GM12878 (cell line): ENCODE data around the gene N4BP2. TPM values are rescaled to one million over a fixed set of nuclear protein-coding genes. Genes with fewer than 3 reads are reported as not detected.
A peak's percentile ranks its signal among the peaks of the same experiment; 100 is the strongest.

Experiments used
- BACH1 ChIP-seq: fragments of 450-650 bp; IDR thresholded peaks from 2 replicates; pipeline ENCODE4 v1.6.1; 2017; ENCODE audit warnings: mild to moderate bottlenecking, borderline replicate concordance
- BCL11A ChIP-seq: IDR thresholded peaks from 2 replicates; pipeline ENCODE4 v1.6.1; 2011; ENCODE audit warnings: low read depth, low read length
- CHD2 ChIP-seq: IDR thresholded peaks from 2 replicates; pipeline ENCODE4 v1.6.1; 2011; ENCODE audit warnings: low read depth, low read length, improper control_type of control experiment, borderline replicate concordance
- CREB1 ChIP-seq: IDR thresholded peaks from 2 replicates; pipeline ENCODE4 v1.6.1; 2012; ENCODE audit warnings: low read depth, mild to moderate bottlenecking, inconsistent platforms
- EP300 ChIP-seq, 2 experiments: fragments of 150-350 bp in 1 of 2; IDR thresholded peaks; 2 replicates each; pipeline ENCODE4 v1.6.1; 2011 to 2012; ENCODE audit warnings: low read depth in 2 of 2, low read length in 2 of 2, borderline replicate concordance in 1 of 2, improper control_type of control experiment in 1 of 2, inconsistent platforms in 1 of 2; ENCODE audit not compliant: control insufficient read depth in 1 of 2
- IKZF2 ChIP-seq, 2 experiments: fragments of 450-650 bp; IDR thresholded peaks; 2 replicates each; pipeline ENCODE4 v1.6.1; 2017; ENCODE audit warnings: mild to moderate bottlenecking in 2 of 2, moderate library complexity in 2 of 2
- JUNB ChIP-seq: IDR thresholded peaks from 2 replicates; pipeline ENCODE4 v1.6.1; 2016; ENCODE audit warnings: antibody characterized with exemption, mild to moderate bottlenecking
- MEF2A ChIP-seq: IDR thresholded peaks from 2 replicates; pipeline ENCODE4 v1.6.1; 2011; ENCODE audit warnings: low read depth, mild to moderate bottlenecking, low read length, moderate library complexity; ENCODE audit not compliant: insufficient read depth
- MEF2B ChIP-seq: fragments of 450-650 bp; IDR thresholded peaks from 2 replicates; pipeline ENCODE4 v1.6.1; 2018; ENCODE audit warnings: mild to moderate bottlenecking, moderate library complexity; ENCODE audit not compliant: partially characterized antibody, poor library complexity, severe bottlenecking
- NFIC ChIP-seq: IDR thresholded peaks from 2 replicates; pipeline ENCODE4 v1.6.1; 2012; ENCODE audit warnings: low read depth, mild to moderate bottlenecking, inconsistent platforms, low read length, moderate library complexity
- RUNX3 ChIP-seq: IDR thresholded peaks from 2 replicates; pipeline ENCODE4 v1.6.1; 2012; ENCODE audit warnings: low read length, inconsistent platforms
- polyA plus RNA-seq, 11 experiments: library from polyadenylated mRNA; depleted of rRNA in 4 of 11; unstranded in 6 of 11; stranded (reverse) in 5 of 11; fragments of >200 nt; fragmentation: Nextera tagmentation in 4 of 11; fragmentation: Illumina TruSeq in 1 of 11; extraction: Ambion mirVana in 4 of 11; extraction: Trizol in 1 of 11; gene quantifications; 1 replicate in 1 of 11; 2 replicates in 10 of 11; pipeline versions ENCODE4 v1.2.1 to v1.2.3, GENCODE V29; 2011 to 2016; ENCODE audit warnings: inconsistent platforms in 2 of 11, missing spikeins in 2 of 11, low read depth in 1 of 11
- total RNA-seq, 4 experiments: library from RNA; depleted of rRNA in 3 of 4; stranded (reverse); fragments of >200 nt in 3 of 4; fragmentation: Illumina TruSeq in 1 of 4; extraction: Trizol in 1 of 4; gene quantifications; 2 replicates each; pipeline versions ENCODE4 v1.2.1 to v1.2.3, GENCODE V29; 2013 to 2021

Gene N4BP2
- total and polyA plus RNA-seq, 10 of the 15 experiments (the other 5 are each of a cell fraction or from before 2014, with no cell fraction given), result 2.3 to 18.7 (median 10.0) TPM

GRCh38 chr4:40183615-40184411 is 127.2 kb downstream of the N4BP2 start (continued):
- TF ChIP-seq NFIC (peak; percentile 82), BACH1 (no peak), JUNB (peak; percentile 33; the same call in 1 of the 2 replicates), IKZF2 (IDR thresholded peaks at IDR 0.05) (peak; percentile 48 to 51; a peak in 3 of 4 replicates), MEF2A (0 out of 2 replicates have a peak, but pooled peaks have one; percentile 53), BCL11A (0 out of 2 replicates have a peak, but pooled peaks have one; percentile 16), MEF2B (peak; percentile 46), CHD2 (no peak), RUNX3 (peak; percentile 94), EP300 (IDR thresholded peaks at IDR 0.05; ENCODE audit: borderline replicate concordance in 1 of 2, control insufficient read depth in 1 of 2, low read depth in 2 of 2, low read length in 2 of 2) (0 out of 4 replicates have a peak, but pooled peaks have one; percentile 17 to 25), CREB1 (0 out of 2 replicates have a peak, but pooled peaks have one; percentile 10)
